ENCODE results near the gene KRTAP9-4.
"Not testable (repeated sequence)": the region's sequence is repeated elsewhere in the genome, so short reads cannot be mapped to it uniquely, and the experiment has no call there.

The KRTAP9-4 gene

GRCh38 chr17:41249637-41250240, at the start of gene KRTAP9-4:
TSS of gene KRTAP9-4 (plus strand) at chr17:41249687. CDS start at chr17:41249721, 34 bp downstream.
- POLR2A ChIA-PET (ENCODE audit: low non-redundant PET); CTCF ChIA-PET; H3K27ac ChIP-seq; DNase-seq (ENCODE audit: low spot score): not testable (repeated sequence)

GRCh38 chr17:41211845-41212466, 37.5 kb upstream of the KRTAP9-4 start:
- ChIA-PET CTCF (interaction anchor here (0.6 to 0.7 kb wide), 2 partner anchors 156 to 341 kb away, joined by 3 to 7 read pairs; no protein-coding TSS in a partner anchor), POLR2A (ENCODE audit: low non-redundant PET) (no interaction called here)
- TF ChIP-seq CTCF (conservative IDR thresholded peaks at IDR 0.05; ENCODE audit: low read depth) = no peak
- peak; percentile 7 for DNase-seq (ENCODE audit: low spot score)
- no peak overlapping the region for H3K27ac ChIP-seq

- no peak overlapping the region for H3K27ac ChIP-seq
- ChIA-PET POLR2A (ENCODE audit: low non-redundant PET) (no interaction called here), CTCF (no interaction called here)
- TF ChIP-seq CTCF (conservative IDR thresholded peaks at IDR 0.05; ENCODE audit: low read depth) = no peak
- no peak for DNase-seq (ENCODE audit: low spot score)
Measured at GRCh38 chr17:41212524-41213169, 36.8 kb upstream of the KRTAP9-4 start.

GRCh38 chr17:41215681-41216080, 33.8 kb upstream of the KRTAP9-4 start:
- no peak for TF ChIP-seq CTCF (conservative IDR thresholded peaks at IDR 0.05; ENCODE audit: low read depth)
- ChIA-PET POLR2A (ENCODE audit: low non-redundant PET) (no interaction called here), CTCF (interaction anchor here (0.6 kb wide), 1 partner anchor 37 kb away, joined by 5 read pairs; no protein-coding TSS in a partner anchor)
- DNase-seq (ENCODE audit: low spot score) = no peak
- no peak overlapping the region for H3K27ac ChIP-seq

- DNase-seq (ENCODE audit: low spot score) = no peak
- CTCF ChIA-PET = no interaction called here
- POLR2A ChIA-PET (ENCODE audit: low non-redundant PET) = no interaction called here
- no peak overlapping the region for H3K27ac ChIP-seq
- no peak for TF ChIP-seq CTCF (conservative IDR thresholded peaks at IDR 0.05; ENCODE audit: low read depth)
Measured at GRCh38 chr17:41223821-41224220, 25.7 kb upstream of the KRTAP9-4 start.

- no peak for TF ChIP-seq CTCF (conservative IDR thresholded peaks at IDR 0.05; ENCODE audit: low read depth)
- no peak overlapping the region for H3K27ac ChIP-seq
- ChIA-PET POLR2A (ENCODE audit: low non-redundant PET) (no interaction called here), CTCF (no interaction called here)
- no peak for DNase-seq (ENCODE audit: low spot score)
Measured at GRCh38 chr17:41226051-41226450, 23.4 kb upstream of the KRTAP9-4 start.

GRCh38 chr17:41226598-41227095, 22.8 kb upstream of the KRTAP9-4 start, which contains the start of gene KRTAP9-2:
TSS of gene KRTAP9-2 (plus strand) at chr17:41226648. CDS start at chr17:41226655, 7 bp downstream.
- POLR2A ChIA-PET (ENCODE audit: low non-redundant PET); CTCF ChIA-PET; DNase-seq (ENCODE audit: low spot score); H3K27ac ChIP-seq: not testable (repeated sequence)
